A673 (cell line): ENCODE measurements around the gene MAPKAP1. TPM values are rescaled to one million over a fixed set of nuclear protein-coding genes. Genes with fewer than 3 reads are reported as not detected.

Experiments
- BruUV-seq: library from RNA; stranded (reverse); fragments of 400-500 nt; replicated peaks from 2 replicates; lab custom pipeline; 2021; lab: Mats Ljungman, UMichigan
- CTCF ChIA-PET: fragments of 300-600 bp; sonication (Branson Sonifier 250); formaldehyde crosslinking; loops from one replicate; lab custom pipeline; 2022; ENCODE audit warnings: antibody characterized with exemption; lab: Charles Lee
- POLR2A ChIA-PET: fragments of 300-600 bp; sonication (Branson Sonifier 250); formaldehyde crosslinking; loops from one replicate; lab custom pipeline; 2022; ENCODE audit warnings: antibody characterized with exemption; ENCODE audit not compliant: low non-redundant PET; lab: Charles Lee
- DNase-seq: peaks from one replicate; pipeline ENCODE4 v3.0.0-alpha.2; 2015; ENCODE audit warnings: low spot score
- H3K27ac ChIP-seq: fragments of 200-600 bp; sonication (generic); 2 replicates; pipeline ENCODE4 v1.5.1; 2016; ENCODE audit warnings: mixed run types, low read depth, mild to moderate bottlenecking, mixed read lengths, antibody characterized with exemption, low read length; ENCODE audit not compliant: poor library complexity, severe bottlenecking
- H3K27me3 ChIP-seq: fragments of 200-600 bp; sonication (generic); replicated peaks from 2 replicates; pipeline ENCODE4 v1.6.1; 2017; ENCODE audit warnings: mixed run types, low read depth, mild to moderate bottlenecking, mixed read lengths, antibody characterized with exemption, low read length; ENCODE audit not compliant: insufficient read depth, poor library complexity
- H3K36me3 ChIP-seq: fragments of 200-600 bp; sonication (generic); 2 replicates; pipeline ENCODE4 v1.6.1; 2016; ENCODE audit warnings: mixed run types, mild to moderate bottlenecking, mixed read lengths, antibody characterized with exemption, low read length; ENCODE audit not compliant: insufficient read depth, poor library complexity, severe bottlenecking
- H3K4me1 ChIP-seq: fragments of 200-600 bp; sonication (generic); 2 replicates; pipeline ENCODE4 v1.6.1; 2017; ENCODE audit warnings: mixed run types, mild to moderate bottlenecking, mixed read lengths, antibody characterized with exemption, low read length; ENCODE audit not compliant: insufficient read depth, poor library complexity, severe bottlenecking
- H3K4me3 ChIP-seq: fragments of 200-600 bp; sonication (generic); 2 replicates; pipeline ENCODE4 v1.5.1; 2016; ENCODE audit warnings: low read depth, mixed run types, mild to moderate bottlenecking, mixed read lengths, low read length; ENCODE audit not compliant: poor library complexity, severe bottlenecking
- H3K9me3 ChIP-seq: fragments of 200-600 bp; sonication (generic); 2 replicates; pipeline ENCODE4 v1.6.1; 2016; ENCODE audit warnings: mixed run types, low read depth, mild to moderate bottlenecking, mixed read lengths, antibody characterized with exemption, low read length; ENCODE audit not compliant: poor library complexity, severe bottlenecking
- EZH2 ChIP-seq: fragments of 200-600 bp; sonication (generic); IDR thresholded peaks from 2 replicates; pipeline ENCODE4 v1.6.1; 2017; ENCODE audit warnings: borderline replicate concordance, low read depth, mild to moderate bottlenecking, mixed read lengths, antibody characterized with exemption, low read length; ENCODE audit not compliant: poor library complexity, severe bottlenecking
- intact Hi-C: fragments of 100-400 bp; cut with micrococcal nuclease; formaldehyde crosslinking; loops from one replicate; pipeline ENCODE4 v1.10.0; 2022; ENCODE audit not compliant: unreplicated experiment
- total RNA-seq: library from RNA; stranded (reverse); gene quantifications from 2 replicates; pipeline ENCODE4 v1.2.3, GENCODE V29; 2021
- TF ChIP-seq, protein P1 (sequence below): fragments of 300-800, 200-600 bp; sonication (generic); conservative IDR thresholded peaks from 2 replicates; pipeline ENCODE4 v1.5.1; 2017; ENCODE audit warnings: low read depth, mild to moderate bottlenecking, antibody characterized with exemption, low read length, moderate library complexity, mixed read lengths

MAPKAP1 gene
- total RNA-seq, 1 experiment from 2014 or later = 98.7 TPM

DNA sequence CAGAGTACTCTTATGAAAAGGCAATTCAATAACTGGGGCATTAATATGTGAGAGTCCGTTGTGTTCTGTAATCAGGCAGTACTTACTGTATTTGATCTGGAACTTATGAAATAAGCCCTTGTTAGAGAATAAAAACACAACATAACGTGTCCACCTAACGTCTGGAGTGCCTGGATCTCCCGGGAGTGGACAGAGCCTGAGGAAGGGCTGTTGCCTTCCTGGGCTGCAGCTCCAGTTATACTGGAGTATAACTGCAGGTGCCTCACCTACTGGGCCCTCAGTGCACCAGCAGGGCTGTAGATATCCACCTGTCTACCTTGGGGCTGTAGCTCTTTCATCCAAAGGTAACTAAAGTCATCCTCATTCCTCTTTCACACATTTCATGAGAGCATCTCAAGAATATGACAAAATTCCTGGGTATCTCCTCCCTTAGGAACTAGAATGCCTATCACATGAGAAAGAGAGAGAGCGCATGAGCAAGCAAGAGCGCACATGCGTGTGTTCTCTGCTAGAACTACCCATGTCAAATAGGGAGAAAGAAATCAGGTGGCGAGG is 245.3 kb downstream of the MAPKAP1 start:
- ChIA-PET CTCF (no interaction called here), POLR2A (no interaction called here)
- Histone ChIP-seq H3K27ac (no peak overlapping the region), H3K27me3 (no peaks in the 10 kb centered on the region), H3K4me1 (peaks cover 10% of the 10 kb centered on the region), H3K36me3 (no peaks in the 10 kb centered on the region), H3K9me3 (no peaks in the 10 kb centered on the region), H3K4me3 (no peak overlapping the region)
- intact Hi-C loops = no loop called here
- BruUV-seq = no TSS peak
- no peak for DNase-seq
- TF ChIP-seq EZH2 = no peak
- TF ChIP-seq, protein P1, sequence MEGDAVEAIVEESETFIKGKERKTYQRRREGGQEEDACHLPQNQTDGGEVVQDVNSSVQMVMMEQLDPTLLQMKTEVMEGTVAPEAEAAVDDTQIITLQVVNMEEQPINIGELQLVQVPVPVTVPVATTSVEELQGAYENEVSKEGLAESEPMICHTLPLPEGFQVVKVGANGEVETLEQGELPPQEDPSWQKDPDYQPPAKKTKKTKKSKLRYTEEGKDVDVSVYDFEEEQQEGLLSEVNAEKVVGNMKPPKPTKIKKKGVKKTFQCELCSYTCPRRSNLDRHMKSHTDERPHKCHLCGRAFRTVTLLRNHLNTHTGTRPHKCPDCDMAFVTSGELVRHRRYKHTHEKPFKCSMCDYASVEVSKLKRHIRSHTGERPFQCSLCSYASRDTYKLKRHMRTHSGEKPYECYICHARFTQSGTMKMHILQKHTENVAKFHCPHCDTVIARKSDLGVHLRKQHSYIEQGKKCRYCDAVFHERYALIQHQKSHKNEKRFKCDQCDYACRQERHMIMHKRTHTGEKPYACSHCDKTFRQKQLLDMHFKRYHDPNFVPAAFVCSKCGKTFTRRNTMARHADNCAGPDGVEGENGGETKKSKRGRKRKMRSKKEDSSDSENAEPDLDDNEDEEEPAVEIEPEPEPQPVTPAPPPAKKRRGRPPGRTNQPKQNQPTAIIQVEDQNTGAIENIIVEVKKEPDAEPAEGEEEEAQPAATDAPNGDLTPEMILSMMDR = no peak

- H3K36me3 ChIP-seq = no peaks in the 10 kb centered on the region
- ChIA-PET CTCF (no interaction called here), POLR2A (no interaction called here)
- BruUV-seq = no TSS peak
- no peak for DNase-seq
- no peak overlapping the region for H3K4me3 ChIP-seq
- intact Hi-C loops = no loop called here
- H3K9me3 ChIP-seq = peaks cover 6% of the 10 kb centered on the region
- H3K27ac ChIP-seq = no peak overlapping the region
- TF ChIP-seq, protein P1 = no peak
- TF ChIP-seq EZH2 = no peak
- H3K4me1 ChIP-seq = peaks cover 10% of the 10 kb centered on the region
- no peaks in the 10 kb centered on the region for H3K27me3 ChIP-seq
These were observed 245.9 kb downstream of the MAPKAP1 start for GRCh38 chr9:125460883-125461635.

DNA sequence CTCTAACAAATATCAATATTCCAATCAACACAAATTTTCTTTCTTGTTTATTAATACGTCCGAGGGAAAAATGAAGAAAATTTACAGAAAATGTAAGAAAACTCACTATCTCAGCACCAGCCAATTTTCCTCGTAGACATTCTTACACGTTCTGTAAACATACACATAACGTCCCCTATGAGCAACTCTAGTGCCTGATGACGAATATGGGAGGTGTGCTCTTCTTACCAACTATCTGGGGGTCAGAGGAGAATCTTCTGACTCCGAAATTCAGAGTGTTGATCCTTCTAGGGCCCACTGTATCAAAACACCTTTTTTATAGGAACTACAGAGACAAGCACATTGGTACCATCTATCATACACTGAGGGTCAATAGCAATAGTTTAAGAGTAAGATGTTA is 246.7 kb downstream of the MAPKAP1 start:
- peaks cover 14% of the 10 kb centered on the region for H3K9me3 ChIP-seq
- no TSS peak for BruUV-seq
- no peak for DNase-seq
- no peak for TF ChIP-seq EZH2
- TF ChIP-seq, protein P1 = no peak
- H3K4me1 ChIP-seq = peaks cover 10% of the 10 kb centered on the region
- H3K36me3 ChIP-seq = no peaks in the 10 kb centered on the region
- no peaks in the 10 kb centered on the region for H3K27me3 ChIP-seq
- H3K27ac ChIP-seq = no peak overlapping the region
- CTCF ChIA-PET = no interaction called here
- intact Hi-C loops = no loop called here
- H3K4me3 ChIP-seq = no peak overlapping the region
- POLR2A ChIA-PET = no interaction called here
